IPS-18c (cell line): Measurements from ENCODE around the gene MEIS3.
A peak's percentile ranks its signal among the peaks of the same experiment; 100 is the strongest.

Experiments used
- H3K4me3 ChIP-seq: 2 replicates; pipeline ENCODE4 v1.7.0; 2013; ENCODE audit warnings: low read depth, mild to moderate bottlenecking, low read length, moderate library complexity; ENCODE audit not compliant: insufficient read depth
- H3K9me3 ChIP-seq: one replicate; pipeline ENCODE4 v1.6.1; 2013; ENCODE audit warnings: mild to moderate bottlenecking, low read length, moderate library complexity; ENCODE audit not compliant: control insufficient read depth, insufficient read depth

Gene MEIS3

GRCh38 chr19:47438793-47439220 is 19.5 kb upstream of the MEIS3 start:
- no peak overlapping the region for H3K4me3 ChIP-seq
- peaks cover 2% of the 10 kb centered on the region for H3K9me3 ChIP-seq

- no peak overlapping the region for H3K4me3 ChIP-seq
- peaks cover 2% of the 10 kb centered on the region for H3K9me3 ChIP-seq
Observed at GRCh38 chr19:47437500-47437899, 18.2 kb upstream of the MEIS3 start.

GRCh38 chr19:47436712-47437401 is 17.5 kb upstream of the MEIS3 start:
- Histone ChIP-seq H3K4me3 (no peak overlapping the region), H3K9me3 (peaks cover 2% of the 10 kb centered on the region)

- Histone ChIP-seq H3K9me3 (peaks cover 2% of the 10 kb centered on the region), H3K4me3 (no peak overlapping the region)
Observed at GRCh38 chr19:47435883-47436417, 16.6 kb upstream of the MEIS3 start.

- H3K9me3 ChIP-seq: peaks cover 2% of the 10 kb centered on the region
- H3K4me3 ChIP-seq: no peak overlapping the region
Observed at GRCh38 chr19:47435196-47435595, 15.9 kb upstream of the MEIS3 start.

- peaks cover 2% of the 10 kb centered on the region for H3K9me3 ChIP-seq
- H3K4me3 ChIP-seq: no peak overlapping the region
Observed at GRCh38 chr19:47434088-47434487, 14.8 kb upstream of the MEIS3 start.

GRCh38 chr19:47433121-47433520 is 13.8 kb upstream of the MEIS3 start:
- peaks cover 2% of the 10 kb centered on the region for H3K9me3 ChIP-seq
- H3K4me3 ChIP-seq: no peak overlapping the region

GRCh38 chr19:47432499-47432898 is 13.2 kb upstream of the MEIS3 start:
- peaks cover 2% of the 10 kb centered on the region for H3K9me3 ChIP-seq

GRCh38 chr19:47432091-47432490 is 12.8 kb upstream of the MEIS3 start:
- Histone ChIP-seq H3K4me3 (no peak overlapping the region), H3K9me3 (peaks cover 2% of the 10 kb centered on the region)

More at GRCh38 chr19:47432499-47432898, 13.2 kb upstream of the MEIS3 start:
- H3K4me3 ChIP-seq: no peak overlapping the region

- Histone ChIP-seq H3K9me3 (peaks cover 2% of the 10 kb centered on the region), H3K4me3 (peak overlapping the region; percentile 44)
Observed at GRCh38 chr19:47430041-47430802, 10.9 kb upstream of the MEIS3 start.

- Histone ChIP-seq H3K9me3 (no peaks in the 10 kb centered on the region), H3K4me3 (peak overlapping the region; percentile 44)
Observed at GRCh38 chr19:47429140-47429793, 9.9 kb upstream of the MEIS3 start.

- Histone ChIP-seq H3K9me3 (no peaks in the 10 kb centered on the region), H3K4me3 (peak overlapping the region; percentile 26; the same call in 1 of the 2 replicates)
Observed at GRCh38 chr19:47428177-47428894, 9.0 kb upstream of the MEIS3 start.

GRCh38 chr19:47427241-47428176 is 8.2 kb upstream of the MEIS3 start:
- no peaks in the 10 kb centered on the region for H3K9me3 ChIP-seq
- H3K4me3 ChIP-seq: peak overlapping the region; percentile 26; the same call in 1 of the 2 replicates

GRCh38 chr19:47423203-47423882 is 4.0 kb upstream of the MEIS3 start:
- H3K9me3 ChIP-seq: no peaks in the 10 kb centered on the region
- H3K4me3 ChIP-seq: no peak overlapping the region

GRCh38 chr19:47422417-47423163 is 3.3 kb upstream of the MEIS3 start:
- Histone ChIP-seq H3K4me3 (peak overlapping the region; percentile 31), H3K9me3 (no peaks in the 10 kb centered on the region)
